Measurements from ENCODE around the gene ATG4D. TPM values are rescaled to one million over a fixed set of nuclear protein-coding genes. Genes with fewer than 3 reads are reported as not detected.

ATG4D gene
- total and polyA plus RNA-seq, 8 donors = 19.3 to 27.4 (median 23.1) TPM

- intact Hi-C loops (cut with DNase I) = no loop called here
- TF ChIP-seq, protein P1, sequence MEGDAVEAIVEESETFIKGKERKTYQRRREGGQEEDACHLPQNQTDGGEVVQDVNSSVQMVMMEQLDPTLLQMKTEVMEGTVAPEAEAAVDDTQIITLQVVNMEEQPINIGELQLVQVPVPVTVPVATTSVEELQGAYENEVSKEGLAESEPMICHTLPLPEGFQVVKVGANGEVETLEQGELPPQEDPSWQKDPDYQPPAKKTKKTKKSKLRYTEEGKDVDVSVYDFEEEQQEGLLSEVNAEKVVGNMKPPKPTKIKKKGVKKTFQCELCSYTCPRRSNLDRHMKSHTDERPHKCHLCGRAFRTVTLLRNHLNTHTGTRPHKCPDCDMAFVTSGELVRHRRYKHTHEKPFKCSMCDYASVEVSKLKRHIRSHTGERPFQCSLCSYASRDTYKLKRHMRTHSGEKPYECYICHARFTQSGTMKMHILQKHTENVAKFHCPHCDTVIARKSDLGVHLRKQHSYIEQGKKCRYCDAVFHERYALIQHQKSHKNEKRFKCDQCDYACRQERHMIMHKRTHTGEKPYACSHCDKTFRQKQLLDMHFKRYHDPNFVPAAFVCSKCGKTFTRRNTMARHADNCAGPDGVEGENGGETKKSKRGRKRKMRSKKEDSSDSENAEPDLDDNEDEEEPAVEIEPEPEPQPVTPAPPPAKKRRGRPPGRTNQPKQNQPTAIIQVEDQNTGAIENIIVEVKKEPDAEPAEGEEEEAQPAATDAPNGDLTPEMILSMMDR (IDR thresholded peaks at IDR 0.05) = no peak
- H3K4me3 ChIP-seq = no peak overlapping the region
- DNase-seq (no peak), ATAC-seq (no peak)
- no peaks in the 10 kb centered on the region for H3K36me3 ChIP-seq
- peaks cover 60 to 100% of the 10 kb centered on the region in 2 donors for H3K27me3 ChIP-seq
- H3K4me1 ChIP-seq = peaks cover 11 to 29% of the 10 kb centered on the region in 2 donors
- H3K9me3 ChIP-seq = no peaks in the 10 kb centered on the region
- H3K27ac ChIP-seq = no peak overlapping the region
Observed at GRCh38 chr19:10516064-10516385, 27.7 kb upstream of the ATG4D start.

- H3K4me3 ChIP-seq = peak overlapping the region in 1 of 2 donors; percentile 26
- no peaks in the 10 kb centered on the region for H3K9me3 ChIP-seq
- no peak overlapping the region for H3K27ac ChIP-seq
- H3K4me1 ChIP-seq = peaks cover 11 to 29% of the 10 kb centered on the region in 2 donors
- intact Hi-C loops (cut with DNase I) = no loop called here
- TF ChIP-seq, protein P1 (IDR thresholded peaks at IDR 0.05) = no peak
- H3K36me3 ChIP-seq = no peaks in the 10 kb centered on the region
- ATAC-seq = no peak
- no peak for DNase-seq
- H3K27me3 ChIP-seq = peaks cover 60 to 100% of the 10 kb centered on the region in 2 donors
Observed at GRCh38 chr19:10516671-10517286, 26.9 kb upstream of the ATG4D start.

- peak in 1 of 4 donors; percentile 80 for DNase-seq
- Histone ChIP-seq H3K4me3 (peak within 1 kb of the TSS; percentile 26 to 29), H3K36me3 (no peaks in the 10 kb centered on the region), H3K9me3 (no peaks in the 10 kb centered on the region), H3K27me3 (peaks cover 60 to 100% of the 10 kb centered on the region in 2 donors), H3K27ac (no peak within 1 kb of the TSS), H3K4me1 (peaks cover 11 to 29% of the 10 kb centered on the region in 2 donors)
- ATAC-seq = peak; percentile 44
- TF ChIP-seq, protein P1 (IDR thresholded peaks at IDR 0.05) = no peak
- intact Hi-C loops (cut with DNase I) = no loop called here
Observed at GRCh38 chr19:10517361-10517759, 26.3 kb upstream of the ATG4D start, which contains the start of gene S1PR5. TSS of gene S1PR5 (minus strand) at chr19:10517447. CDS start at chr19:10515011, 2,436 bp downstream.

DNA sequence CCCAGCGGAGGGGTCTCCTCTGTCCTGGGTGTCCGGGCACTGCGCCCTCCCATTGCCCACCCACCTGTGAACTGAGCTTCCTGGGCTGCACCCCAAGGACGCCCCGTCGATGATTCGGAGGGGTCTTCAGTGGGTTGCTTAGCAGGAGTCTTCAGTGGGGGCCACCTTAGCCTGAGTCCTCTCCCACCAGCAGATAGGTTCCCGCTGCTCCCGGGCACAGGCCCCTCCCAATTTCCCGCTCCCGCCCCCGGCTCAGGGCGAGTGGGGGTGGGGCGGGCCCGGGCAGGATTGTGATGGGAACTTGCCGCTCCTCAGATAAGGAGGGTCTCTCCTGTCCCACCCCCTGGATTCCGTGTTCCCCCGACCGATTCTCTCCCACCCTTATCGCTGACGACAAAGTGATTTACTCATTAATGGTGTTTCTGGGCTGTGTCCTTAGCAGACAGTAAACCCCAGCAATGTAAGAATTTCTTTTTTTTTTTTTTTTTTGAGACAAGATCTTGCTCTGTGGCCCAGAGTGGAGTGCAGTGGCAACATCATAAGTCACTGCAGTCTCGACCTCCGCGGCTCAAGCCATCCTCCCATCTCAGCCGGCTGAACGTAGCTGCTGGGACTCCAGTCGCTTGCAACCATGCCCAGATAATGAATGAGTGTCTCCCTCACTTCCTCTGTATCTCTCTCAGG is 25.8 kb upstream of the ATG4D start:
- TF ChIP-seq, protein P1 (IDR thresholded peaks at IDR 0.05) = no peak
- H3K4me1 ChIP-seq = peaks cover 11 to 29% of the 10 kb centered on the region in 2 donors
- peak overlapping the region; percentile 26 to 29 for H3K4me3 ChIP-seq
- DNase-seq (no peak), ATAC-seq (peak; percentile 46)
- H3K36me3 ChIP-seq = no peaks in the 10 kb centered on the region
- no peak overlapping the region for H3K27ac ChIP-seq
- intact Hi-C loops (cut with DNase I) = no loop called here
- no peaks in the 10 kb centered on the region for H3K9me3 ChIP-seq
- H3K27me3 ChIP-seq = peaks cover 57 to 100% of the 10 kb centered on the region in 2 donors

Data from left lung (tissue), 10 donors.